GM23248 (cell line): ENCODE results near the gene HOXA9.

ENCODE experiments used
- EZH2 ChIP-seq: fragments of 200-600 bp; sonication (generic); IDR thresholded peaks from 2 replicates; pipeline ENCODE4 v1.6.1; 2018; ENCODE audit warnings: antibody characterized with exemption, mild to moderate bottlenecking; ENCODE audit not compliant: insufficient read depth, poor library complexity, severe bottlenecking
- EZH2phosphoT487 ChIP-seq: fragments of 200-600 bp; sonication (generic); IDR thresholded peaks from 2 replicates; pipeline ENCODE4 v1.6.1; 2018; ENCODE audit warnings: antibody characterized with exemption, moderate library complexity, mild to moderate bottlenecking, low read depth; ENCODE audit not compliant: insufficient read depth

GRCh38 chr7:27116031-27116961, 49.0 kb downstream of the HOXA9 start:
- TF ChIP-seq EZH2 (no peak), EZH2phosphoT487 (no peak)
